Activated effector memory CD4-positive, alpha-beta T cell treated with anti-CD3 and anti-CD28 coated beads, Interleukin-2, amount 50 U/mL, for 16 hours (primary cell): ENCODE measurements around the gene CAMK2G.

Source experiments
- DNase-seq: peaks from one replicate; pipeline ENCODE4 v3.0.0-alpha.2; 2020

The CAMK2G gene

DNA sequence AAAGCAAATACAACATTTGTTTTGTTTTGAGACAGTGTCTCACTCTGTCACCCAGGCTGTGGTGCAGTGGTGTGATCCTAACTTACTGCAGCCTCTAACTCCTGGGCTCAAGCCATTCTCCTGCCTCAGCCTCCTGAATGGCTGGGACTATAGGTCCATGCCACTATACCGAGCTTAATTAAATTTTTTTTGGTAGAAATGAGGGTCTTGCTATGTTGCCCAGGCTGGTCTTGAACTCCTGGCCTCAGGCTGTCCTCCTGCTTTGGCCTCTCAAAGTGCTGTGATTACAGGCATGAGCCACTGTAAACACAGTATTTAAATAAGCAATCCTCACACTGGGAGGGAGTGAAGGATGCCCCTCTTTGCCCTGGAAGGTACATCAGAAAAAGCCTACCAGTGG, 4.0 kb upstream of the CAMK2G start:
- DNase-seq = no peak

GRCh38 chr10:73877533-73878160, 3.3 kb upstream of the CAMK2G start:
- DNase-seq = no peak

- DNase-seq = no peak
Observed at GRCh38 chr10:73876971-73877370, 2.6 kb upstream of the CAMK2G start.

DNA sequence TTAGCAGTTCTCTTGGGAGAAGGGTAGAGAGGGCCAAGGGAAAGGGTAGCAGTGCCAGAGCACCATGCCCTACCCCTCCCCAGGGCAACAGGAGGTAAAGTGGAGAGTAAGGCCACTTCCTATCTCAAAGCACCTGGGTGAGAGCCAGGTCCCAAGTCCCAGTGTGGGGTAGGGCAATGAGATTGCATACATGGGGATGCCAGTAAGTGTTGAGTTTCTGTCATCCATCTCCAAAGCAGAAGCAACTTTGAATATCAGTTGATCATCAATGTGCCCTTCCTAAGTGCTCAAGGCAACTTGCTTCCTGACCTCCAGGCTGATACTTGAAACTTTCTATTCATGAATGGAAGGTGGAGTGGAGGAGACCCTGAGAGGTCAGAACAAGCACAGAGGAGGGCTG, 2.2 kb upstream of the CAMK2G start:
- DNase-seq = no peak

GRCh38 chr10:73876157-73876556, 1.8 kb upstream of the CAMK2G start:
- DNase-seq = no peak

GRCh38 chr10:73875139-73875475, 752 bp upstream of the CAMK2G start:
- DNase-seq = no peak

- DNase-seq = peak; percentile 71
Observed at GRCh38 chr10:73873838-73874215, 528 bp downstream of the CAMK2G start.

- DNase-seq = no peak
Observed at GRCh38 chr10:73873142-73873837, 1.1 kb downstream of the CAMK2G start.

- no peak for DNase-seq
Observed at GRCh38 chr10:73872190-73872710, 2.1 kb downstream of the CAMK2G start.

- no peak for DNase-seq
Observed at GRCh38 chr10:73871295-73872189, 2.8 kb downstream of the CAMK2G start.

GRCh38 chr10:73868655-73869195, 5.6 kb downstream of the CAMK2G start:
- DNase-seq = no peak

GRCh38 chr10:73867871-73868631, 6.3 kb downstream of the CAMK2G start:
- DNase-seq = no peak

GRCh38 chr10:73867126-73867807, 7.1 kb downstream of the CAMK2G start:
- DNase-seq = no peak

GRCh38 chr10:73866621-73867020, 7.7 kb downstream of the CAMK2G start:
- DNase-seq = no peak

- DNase-seq = peak; percentile 82
Observed at GRCh38 chr10:73865459-73866442, 8.6 kb downstream of the CAMK2G start.

DNA sequence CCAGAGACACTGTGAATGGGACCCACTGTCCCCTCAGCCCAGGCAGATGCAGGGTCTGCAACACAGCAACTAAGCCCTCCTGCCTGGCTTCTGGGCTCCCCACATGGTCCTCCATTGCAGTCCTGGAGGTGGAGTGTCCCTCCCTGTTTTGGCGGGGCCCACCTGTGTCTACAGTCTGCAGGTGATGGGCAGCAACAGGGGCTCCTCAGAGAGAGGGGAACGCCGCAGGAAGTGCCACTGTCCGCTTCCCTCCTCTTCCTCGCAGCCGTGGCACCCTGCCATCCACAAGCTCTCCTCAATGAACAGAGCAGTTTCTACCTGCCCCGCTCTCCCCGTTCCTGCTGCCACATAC, 9.3 kb downstream of the CAMK2G start:
- DNase-seq = no peak

GRCh38 chr10:73864229-73864628, 10.1 kb downstream of the CAMK2G start:
- no peak for DNase-seq

- DNase-seq = no peak
Observed at GRCh38 chr10:73863039-73863817, 11.1 kb downstream of the CAMK2G start.

DNA sequence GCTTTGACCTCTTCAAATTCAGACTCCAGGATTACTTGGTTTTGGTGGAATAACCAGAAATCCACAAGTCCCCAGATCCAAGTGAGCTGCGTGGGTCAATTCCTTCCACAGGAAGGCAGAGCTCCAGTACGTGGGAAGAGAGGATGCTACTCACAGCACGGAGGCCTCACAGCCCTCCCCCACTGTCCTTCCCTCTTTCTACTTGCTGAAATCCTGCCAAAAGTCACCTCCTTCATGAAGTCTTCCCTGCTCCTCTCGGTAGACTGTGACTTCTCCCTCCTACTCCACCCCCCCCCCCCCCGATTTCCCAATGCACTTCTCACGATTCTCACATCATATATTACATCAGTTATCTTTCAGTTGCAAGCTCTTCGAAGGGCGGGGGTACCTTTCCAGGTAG, 12.3 kb downstream of the CAMK2G start:
- DNase-seq = no peak
